Transverse colon (tissue), 4 donors: Measurements from ENCODE around the gene UCK1. TPM values are rescaled to one million over a fixed set of nuclear protein-coding genes. Genes with fewer than 3 reads are reported as not detected.
"Not testable (repeated sequence)": the region's sequence is repeated elsewhere in the genome, so short reads cannot be mapped to it uniquely, and the experiment has no call there.

Source experiments
- DNase-seq: peaks from one replicate; pipeline ENCODE4 v3.0.0-alpha.2; 2019
- H3K27ac ChIP-seq, 4 donors: fragments of 200-600 bp; sonication (generic); 2 replicates each; pipeline ENCODE4 v1.5.1; 2016 to 2018; ENCODE audit warnings: inconsistent platforms in 4 of 4
- H3K27me3 ChIP-seq: fragments of 200-600 bp; sonication (generic); 2 replicates; pipeline ENCODE4 v1.5.1; 2017; ENCODE audit warnings: inconsistent platforms
- H3K36me3 ChIP-seq, 4 donors: fragments of 200-600 bp; sonication (generic); 2 replicates each; pipeline ENCODE4 v1.5.1; 2017 to 2019; ENCODE audit warnings: inconsistent platforms in 4 of 4
- H3K4me1 ChIP-seq, 4 donors: fragments of 200-600 bp; sonication (generic); 2 replicates each; pipeline ENCODE4 v1.5.1; 2017 to 2020; ENCODE audit warnings: inconsistent platforms in 4 of 4
- H3K4me3 ChIP-seq, 4 donors: fragments of 200-600 bp; sonication (generic); 1 replicate in 1 of 4; 2 replicates in 3 of 4; pipeline versions ENCODE4 v1.5.1 to v1.6.1; 2017 to 2019; ENCODE audit warnings: inconsistent platforms in 4 of 4
- H3K9me3 ChIP-seq, 2 donors: fragments of 200-600 bp; sonication (generic); 2 replicates each; pipeline ENCODE4 v1.5.1; 2017 to 2019; ENCODE audit warnings: inconsistent platforms in 2 of 2
- CTCF ChIP-seq, 5 experiments: fragments of 200-600 bp in 3 of 5; fragments of 450-650 bp in 2 of 5; sonication (generic) in 3 of 5; IDR thresholded peaks; 1 replicate in 2 of 5; 2 replicates in 3 of 5; pipeline ENCODE4 v1.5.1; 2016 to 2017; ENCODE audit warnings: antibody characterized with exemption in 5 of 5, inconsistent platforms in 3 of 5, mild to moderate bottlenecking in 2 of 5, moderate library complexity in 1 of 5
- EP300 ChIP-seq: sonication (generic); formaldehyde crosslinking; IDR thresholded peaks from one replicate; pipeline ENCODE4 v1.6.1; 2017; ENCODE audit warnings: antibody characterized with exemption, low read depth
- POLR2A ChIP-seq: fragments of 450-650 bp; IDR thresholded peaks from one replicate; pipeline ENCODE4 v1.6.1; 2016; ENCODE audit warnings: antibody characterized with exemption, mild to moderate bottlenecking, moderate library complexity
- POLR2AphosphoS5 ChIP-seq, 3 donors: sonication (generic); formaldehyde crosslinking; IDR thresholded peaks; one replicate each; pipeline ENCODE4 v1.6.1; 2016; ENCODE audit warnings: antibody characterized with exemption in 3 of 3
- WGBS, 2 donors: methylation state at CpG; one replicate each; pipeline ENCODE4 v1.1.5; 2018; ENCODE audit warnings: low coverage in 1 of 2; 5-methylcytosine and 5-hydroxymethylcytosine counted together
- in situ Hi-C, 4 donors: fragments of 200-750 bp; cut with MboI; loops; one replicate each; pipeline versions ENCODE4 v1.15.0 to v1.15.1; 2017; ENCODE audit warnings: low sequenced_read_pairs in 3 of 4, low pct_ligation_motif_present in 1 of 4, low pct_unique_long_range_greater_than_20kb in 1 of 4
- intact Hi-C: fragments of 100-400 bp; cut with DNase I; formaldehyde crosslinking; loops from one replicate; pipeline ENCODE4 v1.15.1; 2023; ENCODE audit warnings: low total_unique reads
- total RNA-seq, 4 donors: library from RNA; depleted of rRNA; stranded (reverse); fragments of >200 nt; gene quantifications; one replicate each; pipeline ENCODE4 v1.1.0, GENCODE V29; 2016

Gene UCK1
- total RNA-seq, 4 donors from 2014 or later = 10.5 to 63.6 (median 35.3) TPM

DNA sequence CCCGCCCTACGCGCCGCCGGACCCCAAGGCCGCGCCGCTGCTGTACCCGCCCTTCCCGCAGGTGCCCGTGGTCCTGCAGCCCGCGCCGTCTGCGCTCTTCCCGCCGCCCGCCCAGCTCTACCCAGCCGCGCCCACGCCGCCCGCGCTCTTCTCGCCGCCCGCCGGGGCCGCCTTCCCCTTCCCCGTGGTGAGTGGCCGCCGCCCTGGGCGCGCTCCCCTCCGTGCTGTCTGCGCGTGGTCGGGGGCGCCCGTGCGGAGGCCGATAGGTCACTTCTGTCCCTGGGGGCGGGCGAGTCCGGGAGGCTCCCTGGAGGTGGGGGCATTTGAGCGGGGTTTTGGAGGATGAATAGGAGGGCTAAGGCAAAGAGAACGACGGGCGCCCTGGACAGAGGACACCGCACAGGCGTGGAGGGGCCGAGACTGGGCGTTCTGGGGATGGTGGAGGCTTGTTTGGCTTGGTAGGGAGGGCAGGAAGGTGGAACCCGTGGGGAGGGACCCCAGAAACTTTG lies 23.8 kb upstream of the UCK1 start:
- Histone ChIP-seq H3K27me3 (peaks cover 29% of the 10 kb centered on the region), H3K4me1 (no peaks in the 10 kb centered on the region), H3K27ac (no peak overlapping the region), H3K9me3 (no peaks in the 10 kb centered on the region), H3K36me3 (no peaks in the 10 kb centered on the region), H3K4me3 (no peak overlapping the region)
- no peak for DNase-seq
- no peak for TF ChIP-seq EP300
- no peak for TF ChIP-seq POLR2A
- TF ChIP-seq CTCF (IDR thresholded peaks at IDR 0.05) = no peak
- no peak for TF ChIP-seq POLR2AphosphoS5 (IDR thresholded peaks at IDR 0.05)
- intact Hi-C loops = no loop called here
- 73% methylated on average over 45 of the region's 54 CpGs; no CpG with 5 or more reads in 1 of the 2 donors for WGBS, 2 donors
- in situ Hi-C loops = loop anchor here in 1 of 4 donors (25.0 kb wide), 1 partner anchor 707 kb away; no protein-coding TSS in a partner anchor

DNA sequence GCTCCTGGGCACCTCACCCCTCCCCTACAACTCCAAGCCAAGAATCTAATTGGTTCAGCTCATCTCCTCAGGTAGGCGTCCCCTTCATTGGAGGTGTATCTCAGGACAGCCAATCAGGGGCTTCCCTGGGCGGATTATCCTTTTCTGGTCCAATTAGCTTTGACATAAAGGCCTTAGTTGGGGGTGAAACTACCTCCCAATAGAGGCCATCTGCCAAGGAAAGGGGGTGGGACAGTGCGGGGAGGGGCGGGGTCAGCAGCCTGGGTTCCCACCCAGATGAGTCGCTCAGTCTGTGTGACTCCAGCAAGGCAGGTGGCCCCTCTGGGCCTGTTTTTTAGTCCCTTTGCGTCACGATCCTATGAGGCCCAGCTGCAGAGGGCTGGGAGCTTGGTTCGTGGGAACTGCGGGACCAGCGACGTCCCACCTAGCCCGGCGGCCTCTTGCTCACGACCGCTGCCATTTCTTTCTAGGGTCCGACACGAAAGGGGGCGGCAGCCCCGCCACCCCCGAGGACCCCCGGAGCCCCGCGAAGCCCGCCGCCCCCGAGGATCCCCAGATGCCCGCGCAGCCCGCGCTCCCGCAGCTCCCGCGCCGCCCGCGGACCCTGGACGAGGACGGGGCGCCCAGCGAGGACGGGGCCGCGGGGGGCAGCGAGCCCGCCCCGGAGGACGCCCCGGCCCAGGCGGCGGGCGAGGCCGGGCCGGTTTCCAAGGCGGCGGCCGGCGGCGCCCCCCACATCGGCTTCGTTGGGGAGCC lies 23.2 kb upstream of the UCK1 start:
- H3K4me1 ChIP-seq = no peaks in the 10 kb centered on the region
- in situ Hi-C loops = loop anchor here in 1 of 4 donors (25.0 kb wide), 1 partner anchor 708 kb away; no protein-coding TSS in a partner anchor
- intact Hi-C loops = no loop called here
- no peak for DNase-seq
- H3K27ac ChIP-seq = no peak overlapping the region
- WGBS, 2 donors = 62% methylated on average over 50 of the region's 60 CpGs; no CpG with 5 or more reads in 1 of the 2 donors
- H3K27me3 ChIP-seq = peaks cover 36% of the 10 kb centered on the region
- H3K36me3 ChIP-seq = no peaks in the 10 kb centered on the region
- H3K4me3 ChIP-seq = no peak overlapping the region
- no peaks in the 10 kb centered on the region for H3K9me3 ChIP-seq
- TF ChIP-seq POLR2A (no peak), CTCF (IDR thresholded peaks at IDR 0.05) (no peak), EP300 (no peak), POLR2AphosphoS5 (IDR thresholded peaks at IDR 0.05) (no peak)

- Histone ChIP-seq H3K4me1 (peaks cover 0 to 2% (median under 1%) of the 10 kb centered on the region in 4 donors), H3K9me3 (no peaks in the 10 kb centered on the region), H3K36me3 (no peaks in the 10 kb centered on the region), H3K27me3 (peaks cover 58% of the 10 kb centered on the region), H3K4me3 (no peak overlapping the region), H3K27ac (no peak overlapping the region)
- WGBS, 2 donors = 50 to 96% methylated on average over 2 to 6 of the region's 6 CpGs
- TF ChIP-seq CTCF (IDR thresholded peaks at IDR 0.05) (no peak), POLR2AphosphoS5 (IDR thresholded peaks at IDR 0.05) (no peak), EP300 (no peak), POLR2A (no peak)
- DNase-seq = no peak
- intact Hi-C loops (no loop called here), in situ Hi-C loops (loop anchor here in 1 of 4 donors (25.0 kb wide), 1 partner anchor 710 kb away; no protein-coding TSS in a partner anchor)
These were observed 21.0 kb upstream of the UCK1 start for GRCh38 chr9:131552030-131552429.

DNA sequence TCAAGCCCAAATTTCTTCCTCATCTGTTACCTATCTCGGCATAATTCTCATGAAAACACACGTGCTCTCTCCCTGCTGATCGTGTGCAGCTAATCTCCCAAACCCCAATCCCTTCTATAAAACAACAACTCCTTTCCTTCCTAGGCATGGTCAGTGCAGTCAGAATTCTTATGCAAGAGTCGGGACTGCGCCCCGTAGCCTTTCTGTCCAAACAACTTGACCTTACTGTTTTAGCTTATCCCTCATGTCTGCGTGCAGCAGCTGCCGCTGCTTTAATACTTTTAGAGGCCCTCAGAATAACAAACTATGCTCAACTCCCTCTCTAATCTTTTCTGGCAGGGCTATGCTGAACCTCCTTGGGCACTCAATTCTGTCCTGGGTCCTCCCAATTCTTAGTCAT lies 19.4 kb upstream of the UCK1 start:
- 74 to 88% methylated on average over 6 to 8 of the region's 8 CpGs for WGBS, 2 donors

GRCh38 chr9:131549186-131549585 lies 18.1 kb upstream of the UCK1 start:
- peaks cover 62% of the 10 kb centered on the region for H3K27me3 ChIP-seq
- intact Hi-C loops, H3K4me3 ChIP-seq, H3K27ac ChIP-seq, H3K9me3 ChIP-seq, DNase-seq, in situ Hi-C loops, H3K36me3 ChIP-seq: not testable (repeated sequence)
- WGBS, 2 donors = 88 to 100% methylated on average over 3 to 10 of the region's 10 CpGs
- H3K4me1 ChIP-seq = peaks cover 8 to 17% (median 15%) of the 10 kb centered on the region in 4 donors

More for the DNA sequence above, 19.4 kb upstream of the UCK1 start:
- in situ Hi-C loops = loop anchor here in 1 of 4 donors (25.0 kb wide), 1 partner anchor 712 kb away; no protein-coding TSS in a partner anchor
- H3K9me3 ChIP-seq, H3K27ac ChIP-seq, H3K36me3 ChIP-seq, intact Hi-C loops, DNase-seq, H3K4me3 ChIP-seq: not testable (repeated sequence)
- H3K27me3 ChIP-seq = peaks cover 67% of the 10 kb centered on the region
- peaks cover 8 to 16% (median 15%) of the 10 kb centered on the region in 4 donors for H3K4me1 ChIP-seq
